Naive B cell (primary cell): ENCODE data around the gene CCN5. TPM values are rescaled to one million over a fixed set of nuclear protein-coding genes. Genes with fewer than 3 reads are reported as not detected.

ENCODE experiments used
- ATAC-seq, 2 donors: fragments of 150-1000 bp; cut with Tn5 transposase; 2 replicates each; pipeline ENCODE4 v1.10.0; 2021; ENCODE audit warnings: low read depth in 2 of 2, mild to moderate bottlenecking in 2 of 2, moderate library complexity in 2 of 2
- DNase-seq: peaks from one replicate; pipeline ENCODE4 v3.0.0; 2022
- H3K27ac Mint-ChIP-seq, 6 donors: one replicate each; pipeline ENCODE4 v1.8.0; 2020 to 2022; ENCODE audit warnings: mild to moderate bottlenecking in 6 of 6, mixed read lengths in 6 of 6, moderate library complexity in 5 of 6, inconsistent platforms in 2 of 6
- H3K27me3 Mint-ChIP-seq, 3 donors: one replicate each; pipeline ENCODE4 v1.8.0; 2021 to 2022; ENCODE audit warnings: mixed read lengths in 3 of 3, mild to moderate bottlenecking in 1 of 3
- H3K36me3 Mint-ChIP-seq, 2 donors: one replicate each; pipeline ENCODE4 v1.8.0; 2020 to 2022; ENCODE audit warnings: mixed read lengths in 2 of 2, inconsistent platforms in 1 of 2, mild to moderate bottlenecking in 1 of 2
- H3K4me1 Mint-ChIP-seq, 3 donors: one replicate each; pipeline ENCODE4 v1.8.0; 2020 to 2022; ENCODE audit warnings: mixed read lengths in 3 of 3, inconsistent platforms in 1 of 3, mild to moderate bottlenecking in 1 of 3, moderate library complexity in 1 of 3
- H3K4me3 Mint-ChIP-seq, 8 donors: one replicate each; pipeline ENCODE4 v1.8.0; 2020 to 2022; ENCODE audit warnings: mild to moderate bottlenecking in 8 of 8, mixed read lengths in 8 of 8, moderate library complexity in 8 of 8, inconsistent platforms in 2 of 8
- H3K9me3 Mint-ChIP-seq, 7 donors: one replicate each; pipeline ENCODE4 v1.8.0; 2020 to 2022; ENCODE audit warnings: mixed read lengths in 7 of 7, mild to moderate bottlenecking in 5 of 7, inconsistent platforms in 2 of 7, moderate library complexity in 1 of 7
- polyA plus RNA-seq, 6 donors: library from polyadenylated mRNA; unstranded; fragments of 300-500 nt; fragmentation: Illumina TruSeq; gene quantifications; one replicate each; pipeline ENCODE4 v1.2.3, GENCODE V29; 2021; ENCODE audit warnings: low read depth in 6 of 6

The CCN5 gene
- polyA plus RNA-seq, 6 donors from 2014 or later: not detected

- peaks cover 25 to 36% (median 34%) of the 10 kb centered on the region in 3 donors for H3K27me3 Mint-ChIP-seq
Measured at GRCh38 chr20:44768256-44768655, 53.1 kb downstream of the CCN5 start.

GRCh38 chr20:44768854-44769480 lies 53.8 kb downstream of the CCN5 start:
- H3K9me3 Mint-ChIP-seq: peaks cover 0 to 2% (median 0%) of the 10 kb centered on the region in 7 donors
- H3K4me3 Mint-ChIP-seq: no peak overlapping the region
- peak; percentile 41 to 51 for ATAC-seq
- peaks cover 25 to 31% (median 27%) of the 10 kb centered on the region in 3 donors for H3K27me3 Mint-ChIP-seq
- peaks cover 0 to 14% (median 7%) of the 10 kb centered on the region in 3 donors for H3K4me1 Mint-ChIP-seq
- H3K36me3 Mint-ChIP-seq: no peaks in the 10 kb centered on the region
- peak overlapping the region in 1 of 6 donors; percentile 48 for H3K27ac Mint-ChIP-seq
- no peak for DNase-seq

More at GRCh38 chr20:44768256-44768655, 53.1 kb downstream of the CCN5 start:
- H3K36me3 Mint-ChIP-seq: no peaks in the 10 kb centered on the region
- peaks cover 0 to 2% (median 0%) of the 10 kb centered on the region in 7 donors for H3K9me3 Mint-ChIP-seq
- ATAC-seq (no peak), DNase-seq (no peak)
- H3K4me3 Mint-ChIP-seq: no peak overlapping the region
- H3K27ac Mint-ChIP-seq: no peak overlapping the region
- peaks cover 0 to 14% (median 7%) of the 10 kb centered on the region in 3 donors for H3K4me1 Mint-ChIP-seq

GRCh38 chr20:44769481-44769863 lies 54.3 kb downstream of the CCN5 start:
- H3K9me3 Mint-ChIP-seq: peaks cover 0 to 2% (median 0%) of the 10 kb centered on the region in 7 donors
- H3K36me3 Mint-ChIP-seq: no peaks in the 10 kb centered on the region
- ATAC-seq (no peak), DNase-seq (no peak)
- H3K27me3 Mint-ChIP-seq: peaks cover 22 to 26% (median 25%) of the 10 kb centered on the region in 3 donors
- peaks cover 0 to 14% (median 7%) of the 10 kb centered on the region in 3 donors for H3K4me1 Mint-ChIP-seq
- no peak overlapping the region for H3K4me3 Mint-ChIP-seq
- no peak overlapping the region for H3K27ac Mint-ChIP-seq

GRCh38 chr20:44770484-44771171 lies 55.5 kb downstream of the CCN5 start:
- peaks cover 0 to 14% (median 7%) of the 10 kb centered on the region in 3 donors for H3K4me1 Mint-ChIP-seq
- H3K9me3 Mint-ChIP-seq: no peaks in the 10 kb centered on the region
- H3K27ac Mint-ChIP-seq: no peak overlapping the region
- H3K4me3 Mint-ChIP-seq: no peak overlapping the region
- DNase-seq (no peak), ATAC-seq (no peak)
- H3K36me3 Mint-ChIP-seq: no peaks in the 10 kb centered on the region
- peaks cover 17 to 26% (median 25%) of the 10 kb centered on the region in 3 donors for H3K27me3 Mint-ChIP-seq

- Mint-ChIP-seq H3K4me3 (no peak overlapping the region), H3K4me1 (peaks cover 0 to 14% (median 7%) of the 10 kb centered on the region in 3 donors), H3K27ac (no peak overlapping the region), H3K9me3 (no peaks in the 10 kb centered on the region), H3K27me3 (peaks cover 15 to 26% (median 24%) of the 10 kb centered on the region in 3 donors), H3K36me3 (no peaks in the 10 kb centered on the region)
- ATAC-seq (no peak), DNase-seq (no peak)
Measured at GRCh38 chr20:44771172-44771535, 56.0 kb downstream of the CCN5 start.

- no peak overlapping the region for H3K4me3 Mint-ChIP-seq
- H3K9me3 Mint-ChIP-seq: no peaks in the 10 kb centered on the region
- ATAC-seq: no peak
- DNase-seq: no peak
- peaks cover 0 to 14% (median 7%) of the 10 kb centered on the region in 3 donors for H3K4me1 Mint-ChIP-seq
- no peak overlapping the region for H3K27ac Mint-ChIP-seq
- H3K27me3 Mint-ChIP-seq: peaks cover 15 to 31% (median 24%) of the 10 kb centered on the region in 3 donors
- no peaks in the 10 kb centered on the region for H3K36me3 Mint-ChIP-seq
Measured at GRCh38 chr20:44772636-44773035, 57.5 kb downstream of the CCN5 start.

GRCh38 chr20:44773070-44773829 lies 58.1 kb downstream of the CCN5 start:
- peaks cover 15 to 31% (median 24%) of the 10 kb centered on the region in 3 donors for H3K27me3 Mint-ChIP-seq
- ATAC-seq (no peak), DNase-seq (no peak)
- no peaks in the 10 kb centered on the region for H3K9me3 Mint-ChIP-seq
- no peak overlapping the region for H3K4me3 Mint-ChIP-seq
- H3K4me1 Mint-ChIP-seq: peaks cover 0 to 14% (median 7%) of the 10 kb centered on the region in 3 donors
- no peak overlapping the region for H3K27ac Mint-ChIP-seq
- no peaks in the 10 kb centered on the region for H3K36me3 Mint-ChIP-seq

GRCh38 chr20:44776980-44777379 lies 61.8 kb downstream of the CCN5 start:
- Mint-ChIP-seq H3K9me3 (peaks cover 0 to 5% (median 0%) of the 10 kb centered on the region in 7 donors), H3K36me3 (no peaks in the 10 kb centered on the region), H3K27me3 (peaks cover 24 to 41% (median 34%) of the 10 kb centered on the region in 3 donors), H3K4me1 (no peaks in the 10 kb centered on the region), H3K4me3 (no peak overlapping the region), H3K27ac (no peak overlapping the region)
- DNase-seq: no peak
- no peak for ATAC-seq

Other genes with a start within 250 kb of the CCN5 start
- 10 to 100 TPM in 5 of 6 donors, 1 to 10 TPM in 1; 4.2 to 16.3 (median 13.0) TPM for gene TTPAL, start 239.5 kb upstream of the CCN5 start, polyA plus RNA-seq
- 100 to 1,000 TPM; 120 to 145 (median 133) TPM for gene SERINC3, start 193.3 kb upstream of the CCN5 start, polyA plus RNA-seq
- gene PKIG, start 132.8 kb upstream of the CCN5 start, polyA plus RNA-seq: 100 to 1,000 TPM in 4 of 6 donors, 10 to 100 TPM in 2; 74.7 to 219 (median 103) TPM
- gene ADA, start 63.7 kb upstream of the CCN5 start, polyA plus RNA-seq: 1 to 10 TPM; 1.7 to 7.6 (median 4.6) TPM
- not detected for gene KCNK15, start 30.5 kb downstream of the CCN5 start, polyA plus RNA-seq
- gene RIMS4, start 95.2 kb downstream of the CCN5 start, polyA plus RNA-seq: not detected
- 100 to 1,000 TPM; 414 to 531 (median 498) TPM for gene YWHAB, start 170.3 kb downstream of the CCN5 start, polyA plus RNA-seq
- 1 to 10 TPM in 3 of 6 donors, under 1 TPM in 2, not detected in 1; 0.75 to 5.2 (median 1.3) TPM for gene PABPC1L, start 194.7 kb downstream of the CCN5 start, polyA plus RNA-seq
- gene TOMM34, start 245.0 kb downstream of the CCN5 start, polyA plus RNA-seq: 10 to 100 TPM; 24.8 to 49.1 (median 38.4) TPM